SW 1271 (cell line): ENCODE measurements around the gene PRPF18.

Source experiments
- DNase-seq, 2 experiments: peaks; one replicate each; lab custom pipeline; 2025; lab: John Stamatoyannopoulos, UW

PRPF18 gene

GRCh38 chr10:13604357-13605040 lies 17.7 kb downstream of the PRPF18 start:
- no peak for DNase-seq

GRCh38 chr10:13608246-13608853 lies 21.6 kb downstream of the PRPF18 start:
- no peak for DNase-seq

GRCh38 chr10:13612654-13613373 lies 26.0 kb downstream of the PRPF18 start:
- DNase-seq: no peak

- DNase-seq: peak in 1 of 2 experiments; percentile 20
Measured at GRCh38 chr10:13613519-13613918, 26.8 kb downstream of the PRPF18 start.

GRCh38 chr10:13614530-13615332 lies 28.0 kb downstream of the PRPF18 start:
- no peak for DNase-seq

GRCh38 chr10:13615650-13616300 lies 29.0 kb downstream of the PRPF18 start:
- DNase-seq: no peak

GRCh38 chr10:13617116-13617515 lies 30.4 kb downstream of the PRPF18 start:
- DNase-seq: no peak

- no peak for DNase-seq
Measured at GRCh38 chr10:13621931-13622330, 35.2 kb downstream of the PRPF18 start.

- DNase-seq: no peak
Measured at GRCh38 chr10:13624630-13625029, 37.9 kb downstream of the PRPF18 start.

GRCh38 chr10:13627459-13628310 lies 40.9 kb downstream of the PRPF18 start:
- no peak for DNase-seq

GRCh38 chr10:13628661-13629060 lies 41.9 kb downstream of the PRPF18 start:
- no peak for DNase-seq

- DNase-seq: no peak
Measured at GRCh38 chr10:13629116-13629515, 42.4 kb downstream of the PRPF18 start.

- DNase-seq: no peak
Measured at GRCh38 chr10:13630231-13630630, 43.5 kb downstream of the PRPF18 start.

- DNase-seq: no peak
Measured at GRCh38 chr10:13631594-13631993, 44.8 kb downstream of the PRPF18 start.

GRCh38 chr10:13632440-13632839 lies 45.7 kb downstream of the PRPF18 start:
- DNase-seq: no peak

- no peak for DNase-seq
Measured at GRCh38 chr10:13632884-13633440, 46.2 kb downstream of the PRPF18 start.

GRCh38 chr10:13633689-13634088 lies 46.9 kb downstream of the PRPF18 start:
- no peak for DNase-seq

- no peak for DNase-seq
Measured at GRCh38 chr10:13634207-13634606, 47.4 kb downstream of the PRPF18 start.

GRCh38 chr10:13636776-13637175 lies 50.0 kb downstream of the PRPF18 start:
- DNase-seq: no peak

GRCh38 chr10:13637303-13637856 lies 50.6 kb downstream of the PRPF18 start:
- DNase-seq: no peak
